ENCODE data around the gene ZC3H7A. TPM values are rescaled to one million over a fixed set of nuclear protein-coding genes. Genes with fewer than 3 reads are reported as not detected.

ZC3H7A gene
- total and polyA plus RNA-seq, 4 donors = 12.4 to 37.7 (median 24.7) TPM

DNA sequence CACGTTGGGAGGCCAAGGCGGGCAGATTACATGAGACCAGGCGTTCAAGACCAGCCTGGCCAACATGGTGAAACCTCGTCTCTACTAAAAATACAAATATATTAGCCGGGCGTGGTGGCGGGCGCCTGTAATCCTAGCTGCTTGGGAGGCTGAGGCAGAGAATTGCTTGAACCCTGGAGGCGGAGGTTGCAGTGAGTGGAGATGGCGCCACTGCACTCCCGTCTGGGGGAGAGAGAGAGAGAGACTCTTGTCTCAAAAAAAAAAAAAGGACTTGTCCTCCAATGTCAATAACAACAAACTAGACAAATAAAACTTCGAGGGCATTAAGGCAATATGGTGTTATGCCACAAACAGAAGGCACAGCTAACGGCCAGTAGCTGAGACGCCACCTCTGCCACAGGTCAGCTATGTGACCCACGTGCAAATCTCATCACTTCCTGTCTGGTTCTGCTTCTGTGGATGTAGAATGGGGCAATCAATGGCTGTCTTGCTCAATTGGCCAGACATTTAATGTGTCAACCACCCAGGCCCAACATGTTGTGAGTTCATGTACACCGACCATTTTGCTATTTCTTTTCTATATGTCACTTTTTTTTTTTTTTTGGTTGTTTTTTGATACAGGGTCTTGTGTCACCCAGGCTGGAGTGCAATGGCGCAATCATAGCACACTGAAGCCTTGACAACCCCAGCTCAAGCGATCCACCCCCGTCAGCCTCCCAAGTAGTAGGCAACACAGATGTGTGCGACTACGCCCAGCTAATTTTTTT lies 53.6 kb downstream of the ZC3H7A start:
- peak; percentile 75 to 78 for TF ChIP-seq RXRA (IDR thresholded peaks at IDR 0.05)
- TF ChIP-seq, protein P1, sequence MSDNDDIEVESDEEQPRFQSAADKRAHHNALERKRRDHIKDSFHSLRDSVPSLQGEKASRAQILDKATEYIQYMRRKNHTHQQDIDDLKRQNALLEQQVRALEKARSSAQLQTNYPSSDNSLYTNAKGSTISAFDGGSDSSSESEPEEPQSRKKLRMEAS (IDR thresholded peaks at IDR 0.05) = peak; percentile 68
- no peak for TF ChIP-seq EGR1 (IDR thresholded peaks at IDR 0.05; ENCODE audit: low read depth in 2 of 2)
- peak; percentile 45 for TF ChIP-seq NR2F2 (IDR thresholded peaks at IDR 0.05)
- peak in 1 of 2 donors; percentile 22 for TF ChIP-seq JUND (IDR thresholded peaks at IDR 0.05)
- TF ChIP-seq FOXA1 (IDR thresholded peaks at IDR 0.05) = peak; percentile 57
- no peak for TF ChIP-seq TAF1 (conservative IDR thresholded peaks at IDR 0.05)
- TF ChIP-seq, protein P2, sequence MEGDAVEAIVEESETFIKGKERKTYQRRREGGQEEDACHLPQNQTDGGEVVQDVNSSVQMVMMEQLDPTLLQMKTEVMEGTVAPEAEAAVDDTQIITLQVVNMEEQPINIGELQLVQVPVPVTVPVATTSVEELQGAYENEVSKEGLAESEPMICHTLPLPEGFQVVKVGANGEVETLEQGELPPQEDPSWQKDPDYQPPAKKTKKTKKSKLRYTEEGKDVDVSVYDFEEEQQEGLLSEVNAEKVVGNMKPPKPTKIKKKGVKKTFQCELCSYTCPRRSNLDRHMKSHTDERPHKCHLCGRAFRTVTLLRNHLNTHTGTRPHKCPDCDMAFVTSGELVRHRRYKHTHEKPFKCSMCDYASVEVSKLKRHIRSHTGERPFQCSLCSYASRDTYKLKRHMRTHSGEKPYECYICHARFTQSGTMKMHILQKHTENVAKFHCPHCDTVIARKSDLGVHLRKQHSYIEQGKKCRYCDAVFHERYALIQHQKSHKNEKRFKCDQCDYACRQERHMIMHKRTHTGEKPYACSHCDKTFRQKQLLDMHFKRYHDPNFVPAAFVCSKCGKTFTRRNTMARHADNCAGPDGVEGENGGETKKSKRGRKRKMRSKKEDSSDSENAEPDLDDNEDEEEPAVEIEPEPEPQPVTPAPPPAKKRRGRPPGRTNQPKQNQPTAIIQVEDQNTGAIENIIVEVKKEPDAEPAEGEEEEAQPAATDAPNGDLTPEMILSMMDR (IDR thresholded peaks at IDR 0.05; ENCODE audit: low read depth, low read length, missing input control) = no peak
- TF ChIP-seq SP1 (IDR thresholded peaks at IDR 0.05) = peak; percentile 63
- TF ChIP-seq, protein P3, sequence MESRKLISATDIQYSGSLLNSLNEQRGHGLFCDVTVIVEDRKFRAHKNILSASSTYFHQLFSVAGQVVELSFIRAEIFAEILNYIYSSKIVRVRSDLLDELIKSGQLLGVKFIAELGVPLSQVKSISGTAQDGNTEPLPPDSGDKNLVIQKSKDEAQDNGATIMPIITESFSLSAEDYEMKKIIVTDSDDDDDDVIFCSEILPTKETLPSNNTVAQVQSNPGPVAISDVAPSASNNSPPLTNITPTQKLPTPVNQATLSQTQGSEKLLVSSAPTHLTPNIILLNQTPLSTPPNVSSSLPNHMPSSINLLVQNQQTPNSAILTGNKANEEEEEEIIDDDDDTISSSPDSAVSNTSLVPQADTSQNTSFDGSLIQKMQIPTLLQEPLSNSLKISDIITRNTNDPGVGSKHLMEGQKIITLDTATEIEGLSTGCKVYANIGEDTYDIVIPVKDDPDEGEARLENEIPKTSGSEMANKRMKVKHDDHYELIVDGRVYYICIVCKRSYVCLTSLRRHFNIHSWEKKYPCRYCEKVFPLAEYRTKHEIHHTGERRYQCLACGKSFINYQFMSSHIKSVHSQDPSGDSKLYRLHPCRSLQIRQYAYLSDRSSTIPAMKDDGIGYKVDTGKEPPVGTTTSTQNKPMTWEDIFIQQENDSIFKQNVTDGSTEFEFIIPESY (IDR thresholded peaks at IDR 0.05) = no peak
- TF ChIP-seq RAD21 (IDR thresholded peaks at IDR 0.05) = no peak
- TF ChIP-seq GABPA (IDR thresholded peaks at IDR 0.05 in 1 of 2, conservative IDR thresholded peaks at IDR 0.05 in 1 of 2) = peak; percentile 47 to 82
- TF ChIP-seq, protein P4, sequence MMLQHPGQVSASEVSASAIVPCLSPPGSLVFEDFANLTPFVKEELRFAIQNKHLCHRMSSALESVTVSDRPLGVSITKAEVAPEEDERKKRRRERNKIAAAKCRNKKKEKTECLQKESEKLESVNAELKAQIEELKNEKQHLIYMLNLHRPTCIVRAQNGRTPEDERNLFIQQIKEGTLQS (IDR thresholded peaks at IDR 0.05) = peak; percentile 29
- peak; percentile 81 for TF ChIP-seq FOXA2 (IDR thresholded peaks at IDR 0.05)
- TF ChIP-seq HNF4G (IDR thresholded peaks at IDR 0.05) = no peak
- TF ChIP-seq YY1 (IDR thresholded peaks at IDR 0.05) = peak; percentile 90
- TF ChIP-seq, protein P5, sequence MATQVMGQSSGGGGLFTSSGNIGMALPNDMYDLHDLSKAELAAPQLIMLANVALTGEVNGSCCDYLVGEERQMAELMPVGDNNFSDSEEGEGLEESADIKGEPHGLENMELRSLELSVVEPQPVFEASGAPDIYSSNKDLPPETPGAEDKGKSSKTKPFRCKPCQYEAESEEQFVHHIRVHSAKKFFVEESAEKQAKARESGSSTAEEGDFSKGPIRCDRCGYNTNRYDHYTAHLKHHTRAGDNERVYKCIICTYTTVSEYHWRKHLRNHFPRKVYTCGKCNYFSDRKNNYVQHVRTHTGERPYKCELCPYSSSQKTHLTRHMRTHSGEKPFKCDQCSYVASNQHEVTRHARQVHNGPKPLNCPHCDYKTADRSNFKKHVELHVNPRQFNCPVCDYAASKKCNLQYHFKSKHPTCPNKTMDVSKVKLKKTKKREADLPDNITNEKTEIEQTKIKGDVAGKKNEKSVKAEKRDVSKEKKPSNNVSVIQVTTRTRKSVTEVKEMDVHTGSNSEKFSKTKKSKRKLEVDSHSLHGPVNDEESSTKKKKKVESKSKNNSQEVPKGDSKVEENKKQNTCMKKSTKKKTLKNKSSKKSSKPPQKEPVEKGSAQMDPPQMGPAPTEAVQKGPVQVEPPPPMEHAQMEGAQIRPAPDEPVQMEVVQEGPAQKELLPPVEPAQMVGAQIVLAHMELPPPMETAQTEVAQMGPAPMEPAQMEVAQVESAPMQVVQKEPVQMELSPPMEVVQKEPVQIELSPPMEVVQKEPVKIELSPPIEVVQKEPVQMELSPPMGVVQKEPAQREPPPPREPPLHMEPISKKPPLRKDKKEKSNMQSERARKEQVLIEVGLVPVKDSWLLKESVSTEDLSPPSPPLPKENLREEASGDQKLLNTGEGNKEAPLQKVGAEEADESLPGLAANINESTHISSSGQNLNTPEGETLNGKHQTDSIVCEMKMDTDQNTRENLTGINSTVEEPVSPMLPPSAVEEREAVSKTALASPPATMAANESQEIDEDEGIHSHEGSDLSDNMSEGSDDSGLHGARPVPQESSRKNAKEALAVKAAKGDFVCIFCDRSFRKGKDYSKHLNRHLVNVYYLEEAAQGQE (IDR thresholded peaks at IDR 0.05) = peak; percentile 67
- peak; percentile 43 to 62 for TF ChIP-seq HNF4A (conservative IDR thresholded peaks at IDR 0.05)
- DNase-seq (ENCODE audit: low spot score) = peak; percentile 47
- Histone ChIP-seq H3K27ac (ENCODE audit: low read depth in 1 of 2, low read length in 2 of 2) (peak overlapping the region; percentile 96 to 97), H3K27me3 (ENCODE audit: control insufficient read depth in 4 of 4, insufficient read depth in 4 of 4, low read length in 3 of 4) (no peaks in the 10 kb centered on the region), H3K36me3 (ENCODE audit: control insufficient read depth in 4 of 4, insufficient read depth in 3 of 4, low read depth in 1 of 4, low read length in 3 of 4) (no peaks in the 10 kb centered on the region), H3K9ac (ENCODE audit: low read depth in 1 of 2, low read length in 2 of 2) (peak overlapping the region; percentile 72 to 91), H3K4me3 (ENCODE audit: low read depth in 1 of 3, low read length in 3 of 3) (peak overlapping the region; percentile 46 to 76 (median 54)), H3K4me1 (ENCODE audit: control insufficient read depth in 4 of 4, insufficient read depth in 4 of 4, low read length in 3 of 4) (peaks cover 11 to 57% (median 39%) of the 10 kb centered on the region in 4 donors), H3K9me3 (ENCODE audit: control insufficient read depth in 4 of 4, low read length in 3 of 4) (no peaks in the 10 kb centered on the region)
- WGBS = 29% methylated on average over 21 of the region's 21 CpGs
